HTERT RPE-1 (cell line): Measurements from ENCODE around the gene TMEM232.

ENCODE experiments used
- in situ Hi-C: fragments of 300-500 bp; cut with MboI; formaldehyde crosslinking; loops from 4 replicates; pipeline ENCODE4 v1.14.3; 2020; ENCODE audit warnings: low sequenced_read_pairs

Gene TMEM232

DNA sequence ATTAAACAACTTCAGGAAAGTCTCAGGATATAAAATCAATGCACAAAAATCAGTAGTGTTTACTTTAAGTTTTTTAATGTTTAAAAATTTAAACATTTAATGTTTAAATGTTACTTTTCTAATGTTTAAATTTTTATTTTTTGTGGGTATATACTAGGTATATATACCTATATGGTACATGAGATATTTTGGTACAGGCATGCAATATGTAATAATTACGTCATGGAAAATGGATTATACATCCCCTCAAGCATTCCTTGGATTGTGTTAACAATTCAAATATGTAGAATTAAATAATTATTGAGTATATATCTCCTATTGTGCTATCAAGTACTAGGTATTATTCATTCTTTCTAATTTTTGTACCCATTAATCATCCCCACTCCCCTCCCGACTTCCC lies 291.3 kb downstream of the TMEM232 start:
- in situ Hi-C loops = no loop called here

DNA sequence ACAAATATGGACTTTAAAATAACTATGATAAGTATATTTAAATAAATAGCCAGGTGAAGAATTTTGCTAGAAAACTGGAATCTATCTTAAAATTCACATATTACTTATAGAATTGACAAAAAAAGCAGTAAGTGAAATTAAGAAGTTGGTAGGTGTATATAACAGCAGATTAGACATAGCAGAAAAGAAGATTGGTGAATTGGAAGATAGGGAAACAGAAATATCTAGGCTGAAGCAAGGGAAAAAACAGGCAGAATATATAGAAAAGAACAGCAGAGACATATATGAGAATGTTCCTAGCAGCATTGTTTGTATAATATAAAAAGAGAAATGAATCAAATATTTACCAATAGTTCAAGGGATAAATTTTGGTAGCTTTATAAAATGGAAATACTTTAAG lies 294.9 kb downstream of the TMEM232 start:
- in situ Hi-C loops = no loop called here

DNA sequence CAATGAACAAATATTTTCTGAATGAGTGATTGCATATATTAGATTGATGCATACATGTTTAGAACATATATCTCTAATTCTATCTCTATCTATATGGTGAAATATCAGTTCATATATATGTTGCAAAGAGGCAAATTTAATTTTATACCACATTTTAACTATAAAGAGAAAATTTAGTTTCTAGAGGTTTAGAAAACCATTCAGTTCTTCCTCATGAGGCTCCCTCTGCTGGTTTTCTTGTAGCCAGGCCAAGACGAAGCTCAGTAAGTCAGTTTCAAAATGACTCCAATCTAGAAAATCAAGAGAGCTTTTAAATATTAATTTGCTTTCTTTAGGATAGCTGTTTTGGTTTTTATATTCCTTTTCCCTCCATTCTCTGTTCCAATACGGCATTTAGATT lies 312.1 kb downstream of the TMEM232 start:
- in situ Hi-C loops = no loop called here

DNA sequence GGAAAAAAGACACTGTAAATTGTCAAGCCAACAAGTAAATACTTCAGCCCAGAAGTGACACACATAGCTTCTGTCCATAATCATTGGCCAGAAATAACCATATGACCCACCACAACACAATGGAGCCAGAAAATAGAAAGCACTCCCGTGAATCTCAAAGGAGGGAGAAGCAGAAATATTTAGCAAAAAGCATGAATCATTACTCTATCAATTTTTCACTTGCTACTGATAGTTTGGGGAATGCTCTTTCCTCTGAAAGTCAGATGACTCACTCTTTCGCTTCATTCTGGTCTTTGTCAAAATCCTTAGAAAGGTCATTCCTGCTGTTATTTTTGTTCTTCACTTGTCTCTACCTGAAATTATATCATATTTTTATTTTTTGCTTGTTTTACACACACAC lies 312.6 kb downstream of the TMEM232 start:
- in situ Hi-C loops = no loop called here

DNA sequence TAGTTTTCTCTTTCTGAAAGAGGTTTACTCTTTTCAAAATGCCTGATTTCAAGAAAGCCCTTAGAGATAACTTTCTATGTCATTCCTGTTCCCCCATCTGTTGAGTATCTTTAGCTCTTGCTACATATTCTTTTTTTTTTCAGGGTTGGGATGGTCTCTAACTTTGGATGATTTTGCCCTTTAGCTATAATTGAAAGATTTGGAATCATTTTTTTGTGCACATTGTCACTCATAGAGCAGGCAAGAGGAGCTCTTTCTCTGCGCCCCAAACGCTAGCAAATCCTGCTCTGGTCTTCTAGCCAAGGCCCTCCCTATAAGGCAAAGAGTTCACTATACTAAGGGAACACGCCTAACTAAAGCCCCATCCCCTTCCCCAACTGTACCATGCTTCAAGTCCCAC lies 316.9 kb downstream of the TMEM232 start:
- in situ Hi-C loops = no loop called here

DNA sequence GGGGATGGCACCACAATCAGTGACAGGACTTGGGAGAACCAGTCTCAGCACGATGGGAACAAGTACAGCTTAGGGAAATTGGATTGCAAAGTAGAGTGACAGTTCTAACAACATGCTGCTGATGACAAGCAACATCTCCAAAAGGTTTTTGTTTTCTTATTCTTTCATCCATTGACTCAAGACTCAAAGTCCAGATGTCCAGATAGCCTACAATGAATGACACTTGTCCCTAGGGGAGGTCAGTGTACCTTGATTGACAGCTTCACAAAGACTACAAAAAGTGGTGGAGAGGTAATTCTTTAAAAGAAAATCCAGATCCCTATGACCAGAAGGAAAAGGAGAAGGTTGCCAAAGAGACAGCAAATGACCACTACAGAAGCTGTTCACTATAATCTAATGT lies 323.9 kb downstream of the TMEM232 start:
- in situ Hi-C loops = no loop called here

DNA sequence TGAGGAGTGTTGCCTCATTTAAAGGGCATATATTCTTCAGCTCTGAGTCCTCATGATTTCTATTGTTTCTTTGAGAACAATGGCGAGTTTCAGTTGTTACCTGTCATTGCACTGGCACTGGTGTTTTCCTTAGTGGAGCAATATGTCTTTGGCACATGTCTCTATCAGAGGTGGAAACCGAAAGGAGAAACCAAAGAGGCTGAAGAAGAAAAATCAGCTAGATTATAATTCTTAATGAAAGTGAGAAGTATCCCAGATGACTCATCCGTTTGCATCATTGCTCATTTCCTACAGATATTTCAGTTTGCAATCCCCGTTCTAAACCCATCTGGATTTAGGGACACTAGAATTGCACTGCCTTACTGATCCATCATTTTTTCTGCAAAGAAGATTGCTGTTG lies 324.6 kb downstream of the TMEM232 start:
- in situ Hi-C loops = no loop called here

DNA sequence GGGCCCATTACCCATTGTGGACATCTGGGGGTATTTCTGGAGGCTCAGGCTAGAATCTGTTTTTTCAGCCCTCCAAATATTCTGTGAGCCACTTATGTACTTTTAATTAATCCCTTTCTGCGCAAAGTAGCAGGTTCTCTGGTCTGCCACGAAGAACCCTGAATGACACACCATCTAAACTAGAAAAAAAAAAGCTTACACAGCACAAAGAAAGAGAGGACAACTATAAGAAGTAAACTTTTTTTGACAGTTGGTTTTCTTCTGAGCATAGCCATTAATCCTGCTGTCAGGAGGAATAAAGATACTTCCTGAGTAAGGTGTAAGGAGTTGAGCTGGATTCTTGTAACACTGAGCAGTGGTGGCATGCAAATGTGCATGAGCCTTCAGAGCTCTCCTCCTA lies 327.5 kb downstream of the TMEM232 start:
- in situ Hi-C loops = no loop called here

DNA sequence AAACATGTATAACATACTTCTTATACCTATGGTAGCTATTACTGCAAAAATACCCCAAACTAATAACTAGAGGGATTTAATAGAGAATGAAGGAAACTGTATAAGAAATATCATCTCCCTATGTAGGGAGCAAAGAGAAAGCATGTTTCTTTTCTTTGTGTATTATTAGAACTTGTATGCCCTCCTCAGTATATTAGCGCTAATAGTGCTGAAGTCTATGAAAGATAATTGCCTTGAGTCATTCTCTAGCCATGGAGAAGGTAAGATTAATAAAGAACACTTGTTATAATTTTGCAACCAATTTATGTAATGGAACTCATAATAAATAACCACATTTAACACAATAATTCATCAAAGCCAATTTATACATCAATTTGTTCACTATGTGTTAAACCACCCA lies 329.2 kb downstream of the TMEM232 start:
- in situ Hi-C loops = no loop called here

DNA sequence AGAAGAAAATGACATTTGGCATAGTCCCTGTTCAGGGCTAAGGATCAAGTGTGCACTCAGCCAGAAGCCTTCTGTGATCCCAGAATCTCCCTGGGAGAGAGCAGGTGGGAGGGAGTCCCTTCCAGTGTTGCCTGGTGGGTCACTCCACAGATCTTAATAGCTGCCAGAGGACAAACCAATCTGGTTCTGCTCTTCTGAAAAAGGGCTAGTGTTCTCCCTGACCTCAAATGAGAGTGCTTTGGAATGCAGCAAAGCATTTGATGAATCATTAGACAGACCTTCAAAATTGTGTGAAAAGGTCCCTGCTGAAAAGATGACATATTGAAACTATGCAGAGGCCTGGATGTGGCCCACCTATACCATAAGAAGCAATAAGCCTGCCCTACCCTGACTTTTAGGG lies 339.7 kb downstream of the TMEM232 start:
- in situ Hi-C loops = no loop called here

DNA sequence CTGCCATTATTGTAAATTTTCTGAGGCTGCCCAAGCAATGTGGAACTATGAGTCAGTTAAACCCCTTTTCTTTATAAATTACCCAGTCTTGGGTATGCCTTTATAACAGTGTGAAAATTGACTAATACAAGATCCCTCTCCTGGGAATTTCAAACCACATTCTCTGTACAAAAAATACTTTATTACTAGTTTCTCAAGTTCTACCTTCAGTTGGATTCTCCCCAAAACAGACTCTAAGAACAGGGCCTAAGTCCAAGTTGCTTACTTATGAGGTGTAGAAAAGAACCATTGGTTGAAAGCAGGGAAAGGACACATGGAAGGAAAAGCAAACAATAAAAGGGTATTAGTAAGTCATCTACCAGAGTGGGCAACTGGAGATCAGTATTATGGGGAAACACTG lies 343.2 kb downstream of the TMEM232 start:
- in situ Hi-C loops = no loop called here

DNA sequence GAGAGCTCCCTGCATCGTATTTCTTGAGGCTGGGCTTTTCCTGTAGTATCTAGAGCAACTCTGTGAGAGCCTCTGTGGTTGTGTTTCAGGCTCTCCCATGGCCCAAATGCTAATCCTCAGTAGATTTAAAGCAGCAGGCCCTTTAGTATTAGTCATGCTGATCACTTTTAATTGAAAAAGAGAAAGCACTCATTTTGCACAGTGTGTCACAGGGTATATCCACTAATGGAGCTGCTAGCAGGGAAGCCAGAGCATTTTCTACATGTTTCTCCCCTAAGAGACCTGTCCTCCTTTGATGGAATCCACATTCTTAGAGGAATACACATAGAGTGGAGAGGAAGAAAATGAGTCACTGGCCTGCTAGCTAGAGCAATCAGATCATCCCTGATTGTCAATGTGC lies 348.5 kb downstream of the TMEM232 start:
- in situ Hi-C loops = no loop called here

DNA sequence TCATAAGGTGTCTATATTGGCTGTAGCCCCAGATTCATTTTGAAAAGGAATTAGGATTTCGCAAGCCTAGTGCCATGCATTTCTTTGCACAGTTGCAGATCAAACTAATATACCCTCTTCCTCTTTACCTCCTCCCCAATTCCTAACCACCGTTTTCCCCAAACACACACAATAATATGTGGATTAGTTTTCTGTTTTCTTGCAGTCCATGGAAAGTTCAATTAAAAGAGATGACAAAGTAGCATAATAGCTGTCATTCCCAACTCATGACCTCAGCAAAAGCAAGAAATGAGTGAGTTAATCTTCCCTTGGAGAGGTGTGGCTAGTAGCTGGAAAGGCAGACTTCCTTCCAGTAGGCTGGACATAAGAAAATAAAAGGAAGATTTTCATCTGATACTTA lies 349.1 kb downstream of the TMEM232 start:
- in situ Hi-C loops = no loop called here

DNA sequence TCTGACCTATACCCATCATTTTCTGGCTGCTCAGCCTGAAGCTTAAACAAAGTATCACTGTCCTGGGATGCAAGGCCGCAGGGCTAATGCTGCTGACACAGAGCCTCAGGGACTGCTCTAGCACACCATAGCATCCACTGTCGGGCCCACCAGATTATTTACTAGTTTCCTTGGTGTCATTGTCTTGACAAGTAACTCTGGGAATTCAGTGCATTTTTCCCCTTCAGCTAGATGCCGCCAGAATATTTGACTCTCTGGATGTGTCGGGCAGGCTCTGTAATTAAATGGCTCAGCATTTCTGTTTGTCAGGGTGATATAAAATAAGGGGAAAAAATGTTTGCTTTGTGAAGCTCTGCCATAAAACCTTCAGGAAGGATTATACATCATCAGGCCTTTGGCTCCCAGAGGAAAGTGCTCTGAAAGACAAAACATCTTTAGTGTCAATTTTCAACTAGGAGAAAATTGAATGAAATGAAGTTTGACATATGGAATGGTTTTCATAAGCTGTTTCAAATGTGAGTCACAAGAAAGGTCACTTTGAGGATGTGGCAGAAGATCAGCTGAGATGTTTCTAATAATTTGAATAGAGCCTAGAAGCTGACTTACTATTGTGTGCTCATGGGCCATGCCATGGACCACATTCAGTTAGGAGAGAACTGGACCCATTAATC lies 350.1 kb downstream of the TMEM232 start:
- in situ Hi-C loops = no loop called here

DNA sequence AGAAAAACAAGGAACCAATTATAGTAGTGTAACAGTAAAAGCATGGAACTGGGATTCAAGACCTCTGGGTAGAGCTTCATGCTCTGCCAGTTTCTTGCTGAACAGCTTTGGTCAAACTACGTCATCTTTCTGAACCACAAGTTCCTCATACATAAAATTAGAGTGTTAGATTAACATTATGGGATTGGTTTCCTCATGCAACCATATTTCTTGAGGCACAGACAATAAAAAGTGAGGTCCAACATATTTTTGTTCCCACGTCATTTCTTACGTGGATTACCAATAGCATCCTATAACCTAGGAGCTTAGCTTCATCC lies 354.8 kb downstream of the TMEM232 start:
- in situ Hi-C loops = no loop called here

DNA sequence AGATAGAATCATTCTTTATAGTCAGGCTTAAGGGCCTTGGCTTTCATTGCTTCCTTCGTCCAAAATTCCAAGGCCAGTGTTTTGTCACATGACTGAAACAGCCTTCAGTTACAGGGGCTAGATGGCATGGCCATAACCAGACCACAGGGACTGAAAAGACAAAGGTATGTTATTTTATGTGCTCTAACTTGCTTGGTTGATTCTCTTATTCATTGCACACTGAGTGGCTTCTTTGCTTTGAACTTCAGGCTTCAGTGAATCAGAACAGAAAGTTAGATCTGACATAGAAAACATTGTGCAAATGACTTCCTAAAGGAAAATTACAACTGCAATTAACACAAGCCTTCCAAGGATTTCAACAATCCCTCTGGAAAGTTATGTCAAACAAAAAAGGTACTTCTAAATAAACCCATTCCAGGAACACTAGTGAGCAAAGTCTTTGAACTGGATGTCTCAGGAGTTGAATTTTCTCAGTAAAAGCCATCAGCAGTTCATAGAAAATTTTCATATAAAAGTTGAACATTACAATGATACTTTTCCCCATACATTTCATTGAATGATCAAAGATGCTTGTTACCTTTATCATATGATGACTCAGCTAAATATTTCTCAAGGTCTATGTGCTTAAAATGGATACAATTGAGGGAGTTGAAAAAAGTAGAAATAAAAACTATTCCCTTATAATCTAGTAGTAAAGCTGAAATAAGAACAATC lies 355.3 kb downstream of the TMEM232 start:
- in situ Hi-C loops = no loop called here
